H1 (cell line): Measurements from ENCODE around the gene CLDN24. TPM values are rescaled to one million over a fixed set of nuclear protein-coding genes. Genes with fewer than 3 reads are reported as not detected.

Experiments used
- CTCF ChIA-PET: fragments of 300-600 bp; sonication (Branson Sonifier 250); formaldehyde crosslinking; loops from one replicate; lab custom pipeline; 2021; ENCODE audit not compliant: partially characterized antibody; lab: Charles Lee
- POLR2A ChIA-PET: fragments of 300-600 bp; sonication (Branson Sonifier 250); formaldehyde crosslinking; loops from one replicate; lab custom pipeline; 2021; ENCODE audit warnings: inconsistent platforms; ENCODE audit not compliant: partially characterized antibody; lab: Charles Lee
- DNase-seq, 2 experiments: peaks; one replicate each; pipeline versions ENCODE4 v3.0.0 to v3.0.0-alpha.2; 2010 to 2022; ENCODE audit warnings: low spot score in 2 of 2, low read depth in 1 of 2, mixed read lengths in 1 of 2
- FAIRE-seq: peaks from 2 replicates; lab custom pipeline; 2011; peaks lifted over from hg19 to GRCh38; lab: Jason Lieb, UNC
- H2AFZ ChIP-seq: 2 replicates; pipeline ENCODE4 v1.8.1; 2012; ENCODE audit warnings: low read length, inconsistent platforms
- H2AK5ac ChIP-seq: 2 replicates; pipeline ENCODE4 v1.6.1; 2013; ENCODE audit warnings: low read depth, low read length
- H2BK120ac ChIP-seq: replicated peaks from 2 replicates; pipeline ENCODE3; 2013; ENCODE audit warnings: low read depth, low read length, inconsistent platforms
- H2BK12ac ChIP-seq: 2 replicates; pipeline ENCODE4 v1.6.1; 2013; ENCODE audit warnings: low read depth, low read length
- H2BK15ac ChIP-seq: 2 replicates; pipeline ENCODE4 v1.6.1; 2013; ENCODE audit warnings: low read length
- H2BK20ac ChIP-seq: 2 replicates; pipeline ENCODE4 v1.6.1; 2013; ENCODE audit warnings: low read length
- H2BK5ac ChIP-seq: 2 replicates; pipeline ENCODE4 v1.6.1; 2013; ENCODE audit warnings: low read depth, low read length
- H3K14ac ChIP-seq: 2 replicates; pipeline ENCODE4 v1.6.1; 2013; ENCODE audit warnings: inconsistent platforms; ENCODE audit not compliant: insufficient read length
- H3K18ac ChIP-seq: 2 replicates; pipeline ENCODE4 v1.6.1; 2013; ENCODE audit warnings: low read length; ENCODE audit errors: extremely low read depth
- H3K23ac ChIP-seq: 2 replicates; pipeline ENCODE4 v1.6.1; 2013; ENCODE audit warnings: inconsistent platforms; ENCODE audit not compliant: insufficient read length
- H3K23me2 ChIP-seq: 2 replicates; pipeline ENCODE4 v1.6.1; 2013; ENCODE audit warnings: low read depth, low read length
- H3K27ac ChIP-seq: 2 replicates; pipeline ENCODE4 v1.6.1; 2011; ENCODE audit warnings: low read depth, low read length, inconsistent platforms
- H3K27me3 ChIP-seq, 4 experiments: replicated peaks in 1 of 4; 1 replicate in 1 of 4; 2 replicates in 3 of 4; pipeline versions ENCODE4 v1.6.1 to v1.8.1; 2011 to 2013; ENCODE audit warnings: low read length in 3 of 4, mild to moderate bottlenecking in 3 of 4, inconsistent platforms in 2 of 4, mixed read lengths in 2 of 4, moderate library complexity in 1 of 4; ENCODE audit not compliant: control insufficient read depth in 3 of 4, insufficient read depth in 3 of 4; ENCODE audit errors: extremely low read depth in 1 of 4
- H3K36me3 ChIP-seq, 4 experiments: 2 replicates each; pipeline versions ENCODE4 v1.6.1 to v1.8.1; 2011 to 2013; ENCODE audit warnings: mild to moderate bottlenecking in 4 of 4, low read length in 3 of 4, moderate library complexity in 2 of 4, control low read depth in 1 of 4, inconsistent platforms in 1 of 4; ENCODE audit not compliant: insufficient read depth in 4 of 4, control insufficient read depth in 2 of 4
- H3K4ac ChIP-seq: replicated peaks from 2 replicates; pipeline ENCODE3; 2013; ENCODE audit warnings: low read length, low read depth, mixed read lengths, inconsistent platforms; ENCODE audit not compliant: insufficient read length
- H3K4me1 ChIP-seq, 4 experiments: replicated peaks in 1 of 4; 1 replicate in 1 of 4; 2 replicates in 3 of 4; pipeline versions ENCODE4 v1.6.1 to v1.8.1; 2011 to 2013; ENCODE audit warnings: low read length in 3 of 4, inconsistent platforms in 2 of 4, mixed read lengths in 1 of 4; ENCODE audit not compliant: insufficient read depth in 4 of 4, control insufficient read depth in 3 of 4
- H3K4me2 ChIP-seq, 2 experiments: 2 replicates each; pipeline versions ENCODE4 v1.6.1 to v1.8.1; 2011 to 2013; ENCODE audit warnings: low read depth in 2 of 2, low read length in 2 of 2, control low read depth in 1 of 2, inconsistent platforms in 1 of 2, mild to moderate bottlenecking in 1 of 2; ENCODE audit not compliant: insufficient read depth in 1 of 2
- H3K4me3 ChIP-seq, 4 experiments: fragments of 200-600, 300-600 bp in 1 of 4; sonication (generic), shearing (Covaris generic), sonication (Bioruptor Twin) in 1 of 4; 2 replicates each; pipeline versions ENCODE4 v1.5.1 to v1.8.1; 2011 to 2016; ENCODE audit warnings: low read length in 4 of 4, low read depth in 3 of 4, control low read depth in 2 of 4, inconsistent platforms in 2 of 4, mild to moderate bottlenecking in 2 of 4, mixed read lengths in 1 of 4, moderate library complexity in 1 of 4; ENCODE audit not compliant: insufficient read depth in 2 of 4; ENCODE audit errors: extremely low read depth in 1 of 4
- H3K56ac ChIP-seq: replicated peaks from 2 replicates; pipeline ENCODE3; 2013; ENCODE audit warnings: low read depth, mild to moderate bottlenecking, mixed read lengths, low read length, inconsistent platforms; ENCODE audit not compliant: insufficient read length
- H3K79me1 ChIP-seq: 2 replicates; pipeline ENCODE4 v1.6.1; 2013; ENCODE audit warnings: low read depth, low read length, control low read depth
- H3K79me2 ChIP-seq, 2 experiments: 2 replicates each; pipeline versions ENCODE4 v1.6.1 to v1.8.1; 2012 to 2013; ENCODE audit warnings: low read length in 2 of 2, mild to moderate bottlenecking in 2 of 2, inconsistent platforms in 1 of 2; ENCODE audit not compliant: insufficient read depth in 2 of 2, control insufficient read depth in 1 of 2
- H3K9ac ChIP-seq, 4 experiments: replicated peaks in 1 of 4; 1 replicate in 1 of 4; 2 replicates in 3 of 4; pipeline versions ENCODE4 v1.6.1 to v1.8.1; 2011 to 2013; ENCODE audit warnings: low read depth in 3 of 4, low read length in 3 of 4, control low read depth in 2 of 4, mild to moderate bottlenecking in 2 of 4, moderate library complexity in 2 of 4, inconsistent platforms in 1 of 4; ENCODE audit errors: extremely low read depth in 1 of 4
- H3K9me3 ChIP-seq, 2 experiments: 2 replicates each; pipeline versions ENCODE4 v1.6.1 to v1.8.1; 2012 to 2013; ENCODE audit warnings: mild to moderate bottlenecking in 2 of 2, moderate library complexity in 2 of 2, control low read depth in 1 of 2, inconsistent platforms in 1 of 2, low read depth in 1 of 2, low read length in 1 of 2, mixed read lengths in 1 of 2; ENCODE audit not compliant: insufficient read depth in 2 of 2
- H4K20me1 ChIP-seq, 2 experiments: replicated peaks in 1 of 2; 2 replicates each; pipeline versions ENCODE3 to v1.8.1; 2011 to 2013; ENCODE audit warnings: inconsistent platforms in 2 of 2, low read length in 2 of 2, mild to moderate bottlenecking in 1 of 2; ENCODE audit not compliant: insufficient read depth in 2 of 2, control insufficient read depth in 1 of 2
- H4K5ac ChIP-seq: 2 replicates; pipeline ENCODE4 v1.6.1; 2013; ENCODE audit warnings: low read length, low read depth, mixed read lengths, inconsistent platforms; ENCODE audit not compliant: insufficient read length
- H4K8ac ChIP-seq: 2 replicates; pipeline ENCODE4 v1.8.0; 2013; ENCODE audit warnings: mild to moderate bottlenecking, moderate library complexity, low read length, inconsistent platforms; ENCODE audit not compliant: insufficient read depth; ENCODE audit errors: extremely low read depth
- H4K91ac ChIP-seq: replicated peaks from 2 replicates; pipeline ENCODE3; 2013; ENCODE audit warnings: low read length, mixed read lengths, inconsistent platforms; ENCODE audit not compliant: insufficient read length
- ASH2L ChIP-seq: fragments of 200-600, 300-600 bp; sonication (generic); IDR thresholded peaks from one replicate; pipeline ENCODE4 v1.7.1; 2017; ENCODE audit warnings: low read length
- BCL11A ChIP-seq, 2 experiments: IDR thresholded peaks; one replicate each; pipeline ENCODE4 v1.6.1; 2011; ENCODE audit warnings: low read depth in 2 of 2, low read length in 2 of 2, mild to moderate bottlenecking in 2 of 2
- EGR1 ChIP-seq: IDR thresholded peaks from 2 replicates; pipeline ENCODE4 v1.6.1; 2011; ENCODE audit warnings: low read depth, low read length, borderline replicate concordance
- EP300 ChIP-seq, 2 experiments: IDR thresholded peaks; 1 replicate in 1 of 2; 2 replicates in 1 of 2; pipeline ENCODE4 v1.6.1; 2011 to 2012; ENCODE audit warnings: low read depth in 2 of 2, low read length in 2 of 2, mild to moderate bottlenecking in 2 of 2, borderline replicate concordance in 1 of 2, inconsistent platforms in 1 of 2, moderate library complexity in 1 of 2
- JUN ChIP-seq: IDR thresholded peaks from 2 replicates; pipeline ENCODE4 v1.6.1; 2011; ENCODE audit warnings: low read depth, mild to moderate bottlenecking, improper control_type of control experiment, low read length
- KDM4A ChIP-seq: IDR thresholded peaks from one replicate; pipeline ENCODE4 v1.7.1; 2012; ENCODE audit warnings: low read depth, mild to moderate bottlenecking, moderate library complexity, low read length, inconsistent platforms; ENCODE audit not compliant: severe bottlenecking
- PHF8 ChIP-seq: fragments of 200-600 bp; sonication (generic); conservative IDR thresholded peaks from 2 replicates; pipeline ENCODE4 v1.7.1; 2012; ENCODE audit warnings: low read depth, mild to moderate bottlenecking, inconsistent platforms, low read length, moderate library complexity
- POU5F1 ChIP-seq: IDR thresholded peaks from 2 replicates; pipeline ENCODE4 v1.6.1; 2011; ENCODE audit warnings: low read depth, mild to moderate bottlenecking, low read length, moderate library complexity
- RAD21 ChIP-seq, 2 experiments: IDR thresholded peaks in 1 of 2; conservative IDR thresholded peaks in 1 of 2; 2 replicates each; pipeline ENCODE4 v1.6.1; 2011; ENCODE audit warnings: low read depth in 2 of 2, low read length in 2 of 2, improper control_type of control experiment in 1 of 2, inconsistent platforms in 1 of 2, mild to moderate bottlenecking in 1 of 2, moderate library complexity in 1 of 2
- ZNF274 ChIP-seq: IDR thresholded peaks from 2 replicates; pipeline ENCODE4 v1.7.0; 2012; ENCODE audit warnings: low read length, borderline replicate concordance; ENCODE audit errors: extremely low read depth
- WGBS, 2 experiments: shearing (Covaris generic) in 1 of 2; methylation state at CpG; one replicate each; pipeline versions ENCODE4 v1.1.6 to v1.1.7; 2013 to 2015; ENCODE audit warnings: low lambda C conversion rate in 2 of 2, mixed read lengths in 2 of 2, inconsistent platforms in 1 of 2, low coverage in 1 of 2, missing lambda C conversion rate in 1 of 2; ENCODE audit not compliant: insufficient replicate concordance in 2 of 2, insufficient coverage in 1 of 2, insufficient read length in 1 of 2; ENCODE audit errors: extremely low coverage in 1 of 2, missing lambda C conversion rate in 1 of 2; 5-methylcytosine and 5-hydroxymethylcytosine counted together
- polyA plus RNA-seq, 7 experiments: library from polyadenylated mRNA; depleted of rRNA in 3 of 7; stranded (reverse) in 5 of 7; unstranded in 2 of 7; fragments of >200 nt in 5 of 7; fragments of 200-250 nt in 2 of 7; gene quantifications; 1 replicate in 5 of 7; 2 replicates in 1 of 7; 4 replicates in 1 of 7; pipeline versions ENCODE4 v1.2.1 to v1.2.3, GENCODE V29; 2011 to 2013; ENCODE audit warnings: missing spikeins in 2 of 7, mixed read lengths in 2 of 7
- total RNA-seq: library from RNA; stranded (reverse); fragmentation: NEBNext Ultra II Directional; extraction: Animal tissue kit (Norgen Biotek cat#: 25700); gene quantifications from 2 replicates; pipeline ENCODE4 v1.2.1, GENCODE V29; 2021
- TF ChIP-seq, protein P1 (sequence below): IDR thresholded peaks from 2 replicates; pipeline ENCODE4 v1.6.1; 2011; ENCODE audit warnings: low read length, improper control_type of control experiment

Gene CLDN24
- total and polyA plus RNA-seq, 2 of the 8 experiments (the other 6 are each of a cell fraction or from before 2014, with no cell fraction given), result not detected

GRCh38 chr4:183286590-183287308, 35.5 kb downstream of the CLDN24 start:
- peak overlapping the region in 1 of 4 experiments; percentile 32; a peak in 1 of 7 replicates for H3K9ac ChIP-seq
- H3K27me3 ChIP-seq, result no peaks in the 10 kb centered on the region
- H4K20me1 ChIP-seq, result peaks cover 1 to 11% of the 10 kb centered on the region in 2 experiments
- H3K9me3 ChIP-seq, result no peaks in the 10 kb centered on the region
- H3K18ac ChIP-seq, result no peak overlapping the region
- no peaks in the 10 kb centered on the region for H3K4me1 ChIP-seq
- no peak overlapping the region; the same call in 1 of the 2 replicates for H2BK5ac ChIP-seq
- no peak overlapping the region for H3K4ac ChIP-seq
- POLR2A ChIA-PET, result interaction anchor here (1.1 kb wide), 1 partner anchor 23 kb away, joined by 3 read pairs; no protein-coding TSS in a partner anchor
- no peak overlapping the region for H3K4me3 ChIP-seq
- H3K79me2 ChIP-seq, result no peaks in the 10 kb centered on the region
- H2BK20ac ChIP-seq, result no peak overlapping the region
- H3K23me2 ChIP-seq, result no peaks in the 10 kb centered on the region
- H3K56ac ChIP-seq, result no peak overlapping the region
- H3K79me1 ChIP-seq, result no peaks in the 10 kb centered on the region
- no peak overlapping the region for H3K27ac ChIP-seq
- CTCF ChIA-PET, result interaction anchor here (1.2 to 1.5 kb wide), 2 partner anchors 77 to 213 kb away, joined by 3 to 5 read pairs; no protein-coding TSS in a partner anchor
- FAIRE-seq, result no peak
- H4K5ac ChIP-seq, result no peak overlapping the region
- H2BK15ac ChIP-seq, result no peak overlapping the region
- no peak overlapping the region for H2AK5ac ChIP-seq
- no peak overlapping the region for H3K23ac ChIP-seq
- no peak overlapping the region for H2BK12ac ChIP-seq
- H3K36me3 ChIP-seq, result peaks cover 32 to 81% (median 58%) of the 10 kb centered on the region in 4 experiments
- 97% methylated on average over 11 of the region's 11 CpGs; no CpG with 5 or more reads in 1 of the 2 experiments for WGBS, 2 experiments
- H2AFZ ChIP-seq, result no peak overlapping the region
- no peak overlapping the region for H2BK120ac ChIP-seq
- DNase-seq, result no peak
- H4K8ac ChIP-seq, result no peak overlapping the region
- no peak overlapping the region for H4K91ac ChIP-seq
- no peak overlapping the region for H3K14ac ChIP-seq
- H3K4me2 ChIP-seq, result no peak overlapping the region
- no peak for TF ChIP-seq BCL11A (IDR thresholded peaks at IDR 0.05; ENCODE audit: low read depth in 2 of 2, low read length in 2 of 2)
- no peak for TF ChIP-seq ZNF274
- no peak for TF ChIP-seq KDM4A
- TF ChIP-seq JUN, result no peak
- TF ChIP-seq, protein P1, sequence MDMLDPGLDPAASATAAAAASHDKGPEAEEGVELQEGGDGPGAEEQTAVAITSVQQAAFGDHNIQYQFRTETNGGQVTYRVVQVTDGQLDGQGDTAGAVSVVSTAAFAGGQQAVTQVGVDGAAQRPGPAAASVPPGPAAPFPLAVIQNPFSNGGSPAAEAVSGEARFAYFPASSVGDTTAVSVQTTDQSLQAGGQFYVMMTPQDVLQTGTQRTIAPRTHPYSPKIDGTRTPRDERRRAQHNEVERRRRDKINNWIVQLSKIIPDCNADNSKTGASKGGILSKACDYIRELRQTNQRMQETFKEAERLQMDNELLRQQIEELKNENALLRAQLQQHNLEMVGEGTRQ, result no peak
- TF ChIP-seq PHF8, result no peak
- TF ChIP-seq POU5F1, result no peak
- TF ChIP-seq EP300 (IDR thresholded peaks at IDR 0.05; ENCODE audit: borderline replicate concordance in 1 of 2, low read depth in 2 of 2, low read length in 2 of 2), result no peak
- no peak for TF ChIP-seq RAD21 (IDR thresholded peaks at IDR 0.05 in 1 of 2, conservative IDR thresholded peaks at IDR 0.05 in 1 of 2; ENCODE audit: low read depth in 2 of 2, low read length in 2 of 2)
- no peak for TF ChIP-seq ASH2L
- TF ChIP-seq EGR1, result no peak
